Pons (tissue), 1 donor: Measurements from ENCODE around the gene GPHB5.
"Not testable (repeated sequence)": the region's sequence is repeated elsewhere in the genome, so short reads cannot be mapped to it uniquely, and the experiment has no call there.

Source experiments
- DNase-seq: peaks from one replicate; pipeline ENCODE4 v3.0.0-alpha.2; 2016; ENCODE audit warnings: low spot score

GPHB5 gene

DNA sequence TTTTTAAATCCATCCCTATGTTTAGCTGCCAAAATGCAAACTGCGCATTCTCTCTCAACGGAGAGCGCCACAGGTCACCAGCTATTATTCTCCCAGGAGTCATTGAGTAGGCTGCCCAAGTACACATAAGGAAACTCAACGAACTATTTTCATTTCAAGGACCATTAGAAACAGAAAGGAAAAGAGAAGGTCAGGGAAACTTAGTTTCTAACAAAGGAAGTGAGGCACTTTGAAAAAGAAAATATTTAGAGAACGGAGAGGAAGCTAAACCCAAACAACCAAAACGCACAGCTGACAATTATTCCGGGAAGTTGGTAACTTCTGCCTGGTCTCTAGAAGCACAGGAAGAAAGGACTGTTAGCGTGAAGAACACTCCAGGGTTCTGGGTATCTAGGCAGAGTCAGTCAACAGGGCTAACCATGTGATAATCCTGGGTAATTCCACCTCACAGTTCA, 23.5 kb downstream of the GPHB5 start:
- DNase-seq: no peak

DNA sequence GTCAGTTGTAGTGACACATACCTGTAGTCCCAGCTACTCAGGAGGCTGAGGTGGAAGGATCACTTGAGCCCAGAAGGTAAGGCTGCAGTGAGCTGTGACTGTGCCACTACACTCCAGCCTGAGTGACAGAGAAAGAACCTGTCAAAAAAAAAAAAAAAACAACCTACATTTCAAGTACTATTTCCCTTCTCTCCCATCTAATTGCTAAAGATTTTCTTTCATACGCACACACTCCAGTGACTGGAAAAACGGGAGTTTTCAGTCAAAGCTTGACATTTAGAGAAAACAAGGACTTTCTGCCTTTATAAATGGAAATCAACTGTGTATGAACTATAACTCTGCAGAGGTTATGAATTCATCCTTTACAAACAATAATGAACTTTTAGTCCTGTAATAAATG, 25.9 kb downstream of the GPHB5 start:
- DNase-seq: no peak

DNA sequence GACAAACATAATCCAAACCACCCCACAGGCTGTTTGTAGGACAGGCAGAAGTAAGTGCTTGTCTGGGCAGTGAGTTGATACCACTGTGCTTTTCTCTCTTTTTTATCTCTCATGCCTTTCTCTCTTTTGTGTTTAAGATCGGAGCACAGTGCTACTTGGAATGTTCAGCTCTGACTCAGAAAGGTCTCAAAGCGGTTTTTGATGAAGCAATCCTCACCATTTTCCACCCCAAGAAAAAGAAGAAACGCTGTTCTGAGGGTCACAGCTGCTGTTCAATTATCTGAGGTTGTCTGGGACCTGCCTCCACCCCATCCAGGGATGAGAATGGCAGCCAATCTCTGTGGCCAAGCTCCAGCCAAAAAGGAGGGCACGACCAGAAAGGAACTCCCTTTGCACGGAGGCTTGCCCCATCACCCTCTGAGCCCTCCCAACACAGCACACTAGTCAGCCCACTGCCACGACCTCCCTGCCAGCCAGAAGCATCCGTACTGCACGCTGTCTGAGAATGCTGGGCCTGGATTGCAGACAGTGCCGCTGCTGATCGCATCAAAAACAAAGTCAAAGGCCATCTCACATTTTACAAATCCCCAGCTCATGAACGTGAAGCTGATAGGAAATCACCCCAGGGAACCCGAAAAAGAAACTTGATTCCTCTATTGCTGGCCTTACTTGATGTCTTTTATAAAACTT, 27.8 kb downstream of the GPHB5 start:
- no peak for DNase-seq

DNA sequence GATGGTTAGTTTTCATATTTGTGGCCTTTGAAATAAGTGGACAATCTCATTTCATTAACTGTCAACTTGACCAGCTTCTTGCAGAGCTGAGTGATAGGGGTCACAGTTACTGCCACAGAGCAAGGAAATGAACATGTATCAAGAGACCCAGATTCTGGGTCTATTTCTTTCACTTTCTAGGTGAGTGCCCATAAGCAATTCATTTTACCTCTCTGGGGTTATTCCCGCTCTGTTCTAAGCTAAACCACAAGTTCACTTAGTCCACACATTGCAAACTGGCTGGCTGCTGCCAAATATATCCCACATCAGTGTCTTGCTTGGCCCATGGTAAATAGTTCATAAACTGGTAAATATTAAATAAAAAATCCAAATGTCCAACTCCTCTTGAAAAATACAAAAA, 29.9 kb downstream of the GPHB5 start:
- DNase-seq: no peak

DNA sequence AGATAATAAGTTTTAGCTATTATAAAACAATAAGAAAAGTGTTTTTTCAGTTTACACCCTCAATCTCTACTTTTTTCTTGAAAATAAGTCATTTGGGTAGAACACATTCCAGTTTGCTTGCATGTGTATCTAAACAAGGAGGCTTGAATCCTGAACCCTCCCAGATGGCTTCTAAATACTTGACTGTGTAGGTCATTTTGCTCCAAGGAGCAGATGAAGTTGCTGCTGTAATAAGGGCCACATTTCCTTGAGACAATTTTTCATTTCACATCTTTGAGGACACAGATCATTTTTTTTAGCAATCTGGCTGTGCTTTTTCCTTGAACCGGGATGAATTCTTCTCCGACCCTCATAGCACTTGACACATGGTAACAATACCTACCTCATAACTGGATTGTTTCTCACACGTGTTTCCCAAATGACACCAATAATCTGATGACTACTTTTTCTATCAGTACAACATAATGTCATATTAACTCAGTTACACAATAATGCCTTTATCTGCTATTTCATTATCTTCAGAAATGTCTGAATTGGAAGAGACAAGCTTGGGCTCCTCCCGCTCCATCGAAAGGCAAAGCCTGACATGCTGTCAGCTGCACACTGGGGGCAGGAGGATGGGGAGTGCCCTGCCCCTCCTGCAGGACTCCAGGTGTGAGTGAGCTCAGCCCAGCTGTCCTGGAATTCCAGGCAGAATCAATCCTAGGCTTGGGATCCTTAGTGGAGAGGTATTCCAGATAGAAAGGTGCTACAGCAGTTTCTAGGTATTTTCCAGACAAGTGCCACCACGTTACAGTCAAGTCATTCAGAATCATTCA, 30.9 kb downstream of the GPHB5 start:
- DNase-seq: no peak

DNA sequence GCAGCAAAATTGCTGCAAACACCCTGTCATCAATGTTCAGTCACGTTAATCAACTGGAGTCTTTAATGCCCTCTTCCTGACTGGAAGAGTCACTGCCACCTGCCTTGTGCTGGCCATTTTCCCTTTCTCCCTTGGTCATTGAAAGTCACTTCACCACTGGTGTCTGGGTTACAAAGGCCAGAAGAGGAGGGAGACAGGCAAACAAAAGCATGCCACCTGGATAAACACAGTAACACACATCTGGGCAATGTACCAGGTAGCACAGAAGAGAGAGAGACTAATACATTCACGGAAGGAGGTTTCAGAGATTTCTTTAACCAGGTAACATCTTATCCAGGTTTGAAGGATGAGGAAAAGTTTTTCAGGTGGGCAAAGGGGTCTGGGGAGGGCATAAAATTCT, 32.7 kb downstream of the GPHB5 start:
- no peak for DNase-seq

DNA sequence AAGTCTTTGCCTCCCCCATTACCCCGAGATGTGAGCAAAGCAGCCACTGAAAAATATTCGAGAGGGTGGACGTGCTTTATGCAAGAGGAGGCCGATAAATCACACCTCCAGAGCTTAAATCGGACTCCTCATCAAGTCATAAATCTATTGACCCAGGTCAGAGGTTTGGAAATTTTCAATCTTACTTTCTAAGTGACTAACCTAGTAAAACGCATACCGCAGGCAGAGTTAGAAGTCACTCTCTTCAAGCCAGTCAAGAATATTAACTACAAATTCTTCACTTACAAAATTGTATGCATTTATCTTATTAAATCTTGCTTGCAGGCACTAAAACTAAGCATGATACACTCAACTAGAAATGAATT, 34.9 kb downstream of the GPHB5 start:
- no peak for DNase-seq

DNA sequence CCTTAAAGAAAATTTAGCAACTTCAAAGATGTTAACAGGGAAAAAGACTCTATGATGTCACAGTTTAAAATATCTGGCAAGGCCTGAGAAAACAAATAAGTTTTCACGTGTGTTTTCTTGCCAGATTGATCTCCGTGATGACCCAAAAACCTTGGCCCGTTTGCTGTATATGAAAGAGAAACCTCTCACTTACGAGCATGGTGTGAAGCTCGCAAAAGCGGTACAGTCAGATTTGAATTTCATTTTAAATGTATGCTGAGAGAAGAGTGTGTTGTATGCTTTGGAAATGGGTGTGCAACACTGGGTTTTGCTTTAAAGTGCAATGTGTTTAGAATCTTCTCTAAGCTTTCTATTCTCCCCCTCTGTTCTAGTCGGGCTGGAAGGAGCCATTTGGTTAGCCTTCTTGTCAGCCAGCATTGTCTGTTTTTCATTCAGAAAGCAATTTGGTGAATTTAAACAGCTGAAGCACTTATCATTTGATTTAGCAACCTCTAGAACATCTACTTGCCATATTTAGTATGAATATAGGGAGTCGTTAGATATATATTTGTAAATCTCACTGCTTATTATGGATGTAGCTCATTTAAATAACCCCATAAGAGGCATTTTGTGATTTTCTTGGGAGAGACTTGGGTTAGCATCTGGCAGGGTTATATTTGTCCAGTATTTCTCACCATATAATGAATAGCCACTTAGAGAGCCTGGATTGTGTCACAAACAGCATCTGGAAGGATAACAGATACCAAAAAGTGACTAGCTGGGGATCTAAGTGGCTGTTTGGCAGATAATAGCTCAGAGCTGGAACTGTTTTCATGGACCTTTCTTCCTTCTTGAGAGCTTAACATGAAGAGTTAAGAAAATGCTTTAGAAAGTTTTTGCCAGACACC, 35.5 kb downstream of the GPHB5 start:
- no peak for DNase-seq

DNA sequence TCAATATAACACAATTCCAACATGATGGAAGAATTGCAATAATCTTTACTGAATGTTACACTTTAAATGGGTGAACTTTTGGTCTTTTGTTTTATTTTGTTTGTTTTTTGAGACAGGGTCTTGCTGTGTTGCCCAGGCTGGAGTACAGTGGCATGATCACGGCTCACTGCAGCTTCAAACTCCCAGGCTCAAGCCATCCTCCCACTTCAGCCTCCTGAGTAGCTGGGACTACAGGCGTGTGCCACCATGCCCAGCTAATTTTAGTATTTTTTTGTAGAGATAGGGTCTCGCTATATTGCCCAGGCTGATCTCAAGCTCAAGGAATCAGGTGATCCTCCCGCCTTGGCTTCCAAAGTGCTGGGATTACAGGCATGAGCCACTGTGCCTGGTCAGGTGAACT, 38.8 kb downstream of the GPHB5 start:
- DNase-seq: not testable (repeated sequence)

DNA sequence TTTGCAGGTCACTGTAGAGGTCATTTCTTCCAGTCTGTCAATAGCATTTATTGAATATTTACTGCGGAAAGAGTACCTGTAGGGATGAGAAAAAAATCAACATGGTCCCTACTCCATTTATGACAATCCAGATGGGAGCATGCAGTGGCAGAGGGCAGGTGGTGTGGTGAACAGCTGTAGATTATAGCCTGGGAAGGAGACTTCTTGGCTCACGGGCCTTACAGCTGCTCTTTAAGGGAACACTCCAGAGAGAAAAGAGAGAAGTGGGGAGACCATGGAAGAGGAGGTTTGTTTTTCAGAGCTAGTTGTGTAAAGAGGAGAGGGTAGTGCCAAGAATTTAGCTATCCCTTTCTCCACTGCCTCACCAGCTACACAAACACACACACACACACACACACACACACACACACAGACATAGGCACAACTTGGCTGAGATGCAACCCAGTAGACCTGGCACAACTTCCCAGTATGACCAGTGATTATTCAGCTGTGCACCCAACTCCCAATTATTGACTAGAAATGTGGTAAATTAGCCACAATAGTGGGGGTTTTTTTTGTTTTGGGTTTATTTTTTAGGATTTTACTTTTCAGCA, 41.0 kb downstream of the GPHB5 start:
- no peak for DNase-seq

DNA sequence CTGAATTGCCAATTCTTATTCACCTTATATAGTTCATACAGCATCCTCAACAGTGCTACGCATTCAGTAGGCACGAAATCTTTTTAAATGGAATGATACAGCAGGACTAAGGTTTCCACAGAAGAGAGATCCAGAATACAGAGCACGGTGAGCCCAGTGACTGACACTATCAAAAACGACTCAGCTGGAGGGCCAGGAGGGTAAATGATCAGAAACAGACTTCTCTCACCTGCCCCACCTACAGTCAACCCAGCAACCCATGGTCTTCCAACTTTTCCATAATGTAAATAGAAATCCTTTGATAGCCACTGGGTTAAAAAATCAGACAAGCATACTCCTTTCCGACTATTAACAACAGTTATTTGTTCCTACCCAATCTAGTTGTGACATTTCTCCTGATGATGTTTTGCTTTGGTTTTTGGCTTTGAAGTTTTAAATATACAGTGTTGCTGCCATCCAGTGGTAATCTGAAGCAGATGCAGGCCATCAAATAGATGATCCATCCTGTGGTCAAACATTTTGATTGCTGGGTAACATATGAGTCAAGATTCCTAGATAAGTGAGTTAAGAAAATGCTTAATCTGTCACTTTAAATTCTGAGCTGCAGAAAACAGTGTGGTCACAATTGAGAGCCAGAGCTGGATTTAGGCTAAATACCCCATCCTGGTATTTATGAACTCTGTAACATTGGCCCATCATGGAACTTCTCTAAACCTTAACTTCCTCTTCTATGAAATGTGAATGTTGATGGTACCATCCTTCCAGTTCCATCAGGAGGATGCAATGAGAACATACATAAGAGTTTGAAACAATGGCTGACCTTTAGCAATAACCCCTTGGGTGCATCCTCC, 42.0 kb downstream of the GPHB5 start:
- peak; percentile 71 for DNase-seq

DNA sequence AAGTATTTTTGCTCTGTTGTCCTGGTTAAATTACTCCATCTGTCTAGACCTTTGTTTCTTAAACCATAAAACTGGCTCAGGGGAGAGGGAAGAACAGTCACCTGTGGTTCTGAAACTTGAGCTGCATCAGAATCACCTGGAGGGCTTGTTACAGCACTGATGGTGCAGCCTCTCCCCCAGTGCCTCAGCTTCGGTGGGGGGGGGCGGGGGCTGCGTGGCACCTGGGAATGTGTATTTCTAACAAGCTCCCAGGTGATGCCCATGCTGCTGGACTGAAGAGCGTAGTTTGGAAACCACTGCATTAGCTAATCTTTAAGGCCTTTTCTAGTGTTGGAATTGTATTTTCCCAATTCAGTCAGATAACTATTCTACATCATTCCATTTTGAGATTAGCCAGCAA, 42.7 kb downstream of the GPHB5 start:
- no peak for DNase-seq

DNA sequence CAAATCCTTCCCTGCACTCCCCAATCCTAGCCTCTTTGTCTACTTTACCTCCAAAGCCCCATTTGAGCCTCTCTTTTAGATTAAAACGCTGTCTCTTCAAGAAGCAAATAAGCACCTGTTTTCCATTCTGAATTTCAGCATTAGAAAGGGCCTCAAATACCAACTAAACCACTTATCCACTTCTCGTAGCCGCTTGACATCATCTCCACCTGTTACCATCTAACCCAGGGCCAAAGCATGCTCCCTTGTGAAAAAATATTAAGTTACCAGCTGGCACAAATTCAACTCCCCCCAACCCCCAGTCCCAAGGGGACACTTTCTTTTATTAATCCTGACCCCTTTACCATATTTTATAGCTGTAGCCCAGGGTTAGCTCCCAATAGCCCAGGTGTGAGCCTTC, 43.1 kb downstream of the GPHB5 start:
- DNase-seq: no peak

DNA sequence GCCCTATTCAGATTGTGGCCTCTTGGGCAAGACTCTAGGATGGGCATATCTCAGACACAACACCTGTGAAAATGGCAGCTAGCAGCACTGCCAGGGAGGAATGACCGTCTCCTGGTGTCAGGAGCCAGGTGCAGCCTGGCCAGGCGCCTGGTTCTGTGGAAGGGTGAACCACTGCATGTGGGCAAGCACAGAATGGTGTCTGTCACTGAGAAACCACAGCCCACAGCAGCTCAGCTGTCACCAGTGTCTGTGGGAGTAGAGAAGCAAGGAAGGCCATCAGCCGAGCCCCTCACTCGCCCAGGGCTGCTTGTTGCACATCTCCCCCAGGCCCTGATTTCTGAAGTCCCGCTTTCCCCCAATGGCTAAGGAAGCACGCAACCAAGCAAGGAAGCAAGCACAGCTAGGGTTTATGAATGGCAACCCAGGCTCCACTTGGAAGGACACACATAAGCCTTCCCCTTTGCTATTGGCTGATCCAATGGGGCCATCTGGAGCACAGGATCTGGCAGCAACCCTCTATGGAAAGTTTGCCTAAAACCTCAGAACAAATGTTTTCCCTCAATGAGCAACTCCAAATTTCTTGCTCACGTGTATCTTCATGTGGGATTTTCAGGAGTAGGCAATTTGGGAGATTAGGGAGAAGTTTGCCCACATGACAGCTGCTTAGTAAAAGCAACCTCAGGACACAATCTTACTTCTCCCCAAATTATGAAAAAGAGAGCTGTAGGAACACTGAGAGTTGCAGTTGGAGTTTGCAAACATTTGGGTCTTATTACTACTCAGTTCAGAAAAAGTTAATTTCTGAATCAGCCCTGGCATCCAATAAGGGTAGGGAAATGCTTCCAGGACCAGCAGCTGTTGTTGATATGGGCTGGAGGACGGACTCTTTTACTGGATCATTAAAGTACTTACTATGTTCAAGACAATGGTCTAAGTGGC, 44.7 kb downstream of the GPHB5 start:
- DNase-seq: no peak

DNA sequence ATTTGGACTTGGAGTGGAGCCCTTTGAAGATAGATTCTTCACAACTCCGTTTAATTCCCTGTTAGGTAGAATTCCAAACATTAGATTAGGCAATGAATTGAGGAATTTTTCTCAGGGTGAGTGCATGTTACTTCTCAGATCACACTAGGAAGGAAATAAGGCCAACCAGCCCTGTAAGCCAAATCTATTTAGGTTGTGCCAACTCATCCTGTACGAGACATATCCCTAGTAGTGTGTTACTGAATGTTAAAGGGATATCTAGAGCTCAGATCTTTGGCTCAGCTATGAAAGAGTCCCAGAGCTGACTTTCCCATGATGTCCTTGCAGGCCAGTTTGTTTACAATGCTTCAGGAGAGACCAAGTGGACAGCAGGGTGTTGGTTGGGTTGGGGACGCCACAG, 45.6 kb downstream of the GPHB5 start:
- DNase-seq: no peak

DNA sequence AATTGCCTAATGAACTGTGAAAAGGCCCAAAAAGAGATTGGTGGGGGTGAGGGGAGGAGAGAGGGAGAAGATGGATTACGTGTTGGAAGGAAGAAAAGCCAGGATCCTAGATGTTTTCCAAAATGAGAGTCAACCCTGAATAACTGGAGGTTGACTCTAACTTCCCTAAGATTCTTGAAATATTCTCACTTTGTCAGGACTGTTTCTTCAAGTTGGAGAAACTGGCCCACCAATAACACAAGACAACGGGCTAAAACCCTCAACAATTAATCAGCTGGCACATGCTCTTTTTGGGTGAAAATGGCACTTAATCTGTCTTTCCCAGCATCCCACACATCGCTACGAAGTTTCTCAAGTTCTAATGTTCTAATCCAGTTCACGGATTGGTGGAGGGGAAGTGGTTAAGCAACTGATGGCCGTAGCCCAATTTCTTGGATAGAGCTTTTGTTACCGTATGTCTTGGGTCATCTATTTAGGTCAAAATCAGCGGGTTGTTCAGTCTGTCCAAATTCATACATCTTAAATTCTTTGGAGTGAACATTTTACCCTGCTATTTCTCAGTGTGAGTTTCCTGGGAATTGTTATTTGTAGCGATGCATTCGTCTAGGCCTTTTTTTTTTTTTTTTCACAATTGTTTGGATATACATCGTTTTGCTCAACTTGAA, 49.0 kb downstream of the GPHB5 start:
- DNase-seq: no peak

DNA sequence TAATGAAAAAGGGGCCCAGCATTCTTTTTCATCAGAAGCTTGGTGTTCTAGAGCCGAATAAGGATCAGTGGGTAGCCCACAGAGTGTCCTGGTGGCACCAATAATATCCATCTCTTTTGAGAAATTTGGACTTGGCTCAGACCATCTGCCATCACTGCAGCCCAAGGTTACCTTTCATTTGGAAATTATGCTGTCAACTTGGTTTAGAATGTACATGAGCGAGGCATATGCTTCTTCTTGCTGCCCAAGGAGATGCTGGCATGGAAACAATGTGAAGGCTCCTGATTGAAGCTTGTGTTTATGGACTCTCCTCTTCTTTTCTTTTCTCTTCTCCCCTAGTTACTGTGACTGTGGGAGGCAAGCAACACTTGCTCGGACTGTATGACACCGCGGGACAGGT, 50.0 kb downstream of the GPHB5 start:
- peak; percentile 30 for DNase-seq

DNA sequence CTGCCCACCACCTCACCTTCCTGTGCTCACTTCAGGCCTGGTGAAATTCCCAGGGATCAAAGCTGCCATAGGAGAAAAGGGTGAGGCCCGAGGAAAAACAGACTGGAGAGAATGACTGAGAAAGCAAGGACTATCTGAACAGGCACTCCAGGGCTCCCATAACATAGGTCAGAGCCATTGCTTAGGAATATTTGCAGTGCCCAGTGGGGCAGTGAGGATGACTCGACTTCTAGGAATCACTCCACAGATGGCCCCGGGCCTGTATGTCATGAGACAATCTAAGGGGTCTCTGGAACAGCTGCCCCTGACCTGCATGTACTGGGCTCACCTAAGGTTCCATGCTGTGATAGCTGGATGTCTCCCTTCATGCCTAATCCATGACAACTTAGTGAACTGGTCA, 51.6 kb downstream of the GPHB5 start:
- no peak for DNase-seq

DNA sequence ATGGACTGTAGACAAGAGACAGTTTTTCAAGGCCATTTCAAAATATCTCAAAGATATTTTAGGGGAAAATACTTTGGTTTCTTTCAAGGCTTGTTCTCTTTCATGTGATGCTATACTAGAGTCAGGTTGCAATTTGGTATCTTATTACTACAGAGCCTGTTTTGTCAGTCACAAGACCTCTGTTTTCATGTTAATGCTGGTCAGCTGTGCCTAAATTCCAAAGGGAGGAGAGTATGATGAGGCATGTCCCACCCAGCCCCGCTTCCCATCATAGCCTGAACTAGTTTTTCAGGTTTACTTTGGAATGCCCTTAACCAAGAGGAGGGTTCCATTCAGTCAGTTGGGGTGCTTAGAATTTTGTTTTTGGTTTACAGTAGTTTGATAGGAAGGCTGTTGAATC, 52.6 kb downstream of the GPHB5 start:
- no peak for DNase-seq
